Panc1 (cell line): ENCODE results near the gene BLM. TPM values are rescaled to one million over a fixed set of nuclear protein-coding genes. Genes with fewer than 3 reads are reported as not detected.

Experiments
- ATAC-seq: fragments of 200-7000 bp; cut with Tn5 transposase; 2 replicates; pipeline ENCODE4 v1.9.1; 2020; ENCODE audit warnings: mild to moderate bottlenecking, moderate library complexity
- BruUV-seq: library from RNA; stranded (reverse); fragments of 400-500 nt; replicated peaks from 2 replicates; lab custom pipeline; 2021; lab: Mats Ljungman, UMichigan
- CTCF ChIA-PET: fragments of 300-600 bp; sonication (Branson Sonifier 250); formaldehyde crosslinking; loops from one replicate; lab custom pipeline; 2022; ENCODE audit warnings: antibody characterized with exemption; lab: Charles Lee
- POLR2A ChIA-PET: fragments of 300-600 bp; sonication (Branson Sonifier 250); formaldehyde crosslinking; loops from one replicate; lab custom pipeline; 2022; ENCODE audit warnings: antibody characterized with exemption; lab: Charles Lee
- DNase-seq: peaks from one replicate; pipeline ENCODE4 v3.0.0-alpha.2; 2010; ENCODE audit warnings: low read depth, low spot score
- H3K27ac ChIP-seq: 2 replicates; pipeline ENCODE4 v1.5.1; 2011; ENCODE audit warnings: mild to moderate bottlenecking, low read length, inconsistent platforms
- H3K27me3 ChIP-seq: fragments of 200-500 bp; sonication (Bioruptor generic); 2 replicates; pipeline ENCODE4 v1.6.0; 2014; ENCODE audit warnings: low read length, inconsistent platforms; ENCODE audit not compliant: control insufficient read depth, insufficient read depth
- H3K36me3 ChIP-seq: fragments of 200-500 bp; sonication (Bioruptor generic); 2 replicates; pipeline ENCODE4 v1.5.1; 2014; ENCODE audit warnings: inconsistent platforms, mild to moderate bottlenecking, low read length, moderate library complexity; ENCODE audit not compliant: control insufficient read depth, insufficient read depth
- H3K4me1 ChIP-seq: 2 replicates; pipeline ENCODE4 v1.5.1; 2011; ENCODE audit warnings: inconsistent platforms, mild to moderate bottlenecking, low read length, moderate library complexity; ENCODE audit not compliant: control insufficient read depth, insufficient read depth
- H3K4me3 ChIP-seq, 2 experiments: 2 replicates each; pipeline ENCODE4 v1.5.1; 2011 to 2012; ENCODE audit warnings: low read depth in 2 of 2, low read length in 2 of 2, mild to moderate bottlenecking in 2 of 2, inconsistent platforms in 1 of 2, moderate library complexity in 1 of 2
- H3K9me3 ChIP-seq: fragments of 200-500 bp; sonication (Bioruptor generic); 2 replicates; pipeline ENCODE4 v1.5.1; 2014; ENCODE audit warnings: low read depth, mild to moderate bottlenecking, inconsistent platforms, low read length, moderate library complexity; ENCODE audit not compliant: control insufficient read depth, insufficient read depth
- CTCF ChIP-seq: fragments of 450-650 bp; IDR thresholded peaks from 2 replicates; pipeline ENCODE4 v1.5.1; 2017; ENCODE audit warnings: mild to moderate bottlenecking
- POLR2AphosphoS5 ChIP-seq: IDR thresholded peaks from 2 replicates; pipeline ENCODE4 v1.6.1; 2012; ENCODE audit warnings: mild to moderate bottlenecking, low read depth, low read length, moderate library complexity
- REST ChIP-seq, 2 experiments: IDR thresholded peaks; 2 replicates each; pipeline ENCODE4 v1.6.1; 2011 to 2012; ENCODE audit warnings: low read depth in 2 of 2, control low read depth in 1 of 2, low read length in 1 of 2, mild to moderate bottlenecking in 1 of 2, moderate library complexity in 1 of 2; ENCODE audit not compliant: insufficient read depth in 1 of 2
- SIN3A ChIP-seq: IDR thresholded peaks from 2 replicates; pipeline ENCODE4 v1.6.1; 2012; ENCODE audit warnings: low read depth, mild to moderate bottlenecking, low read length, moderate library complexity, borderline replicate concordance; ENCODE audit not compliant: insufficient read depth
- TCF7L2 ChIP-seq: IDR thresholded peaks from 2 replicates; pipeline ENCODE4 v1.6.1; 2011; ENCODE audit warnings: mild to moderate bottlenecking, low read depth, low read length, inconsistent platforms
- in situ Hi-C: cut with HindIII; loops from 2 replicates; pipeline ENCODE4 v1.10.0; 2016; ENCODE audit warnings: low sequenced_read_pairs, low pct_unique_long_range_greater_than_20kb
- intact Hi-C: fragments of 100-400 bp; cut with micrococcal nuclease; formaldehyde crosslinking; loops from one replicate; pipeline ENCODE4 v1.10.0; 2022; ENCODE audit not compliant: unreplicated experiment
- total RNA-seq: library from RNA; stranded (reverse); gene quantifications from one replicate; pipeline ENCODE4 v1.2.1, GENCODE V29; 2021; ENCODE audit not compliant: unreplicated experiment

Gene BLM
- total RNA-seq, 1 experiment from 2014 or later: 23.9 TPM

- in situ Hi-C loops: no loop called here
- POLR2A ChIA-PET: no interaction called here
Measured at GRCh38 chr15:90829942-90830440, 112.8 kb downstream of the BLM start.

GRCh38 chr15:90834626-90835025 is 117.5 kb downstream of the BLM start:
- Histone ChIP-seq H3K27ac (no peak overlapping the region), H3K9me3 (no peaks in the 10 kb centered on the region), H3K36me3 (no peaks in the 10 kb centered on the region), H3K27me3 (no peaks in the 10 kb centered on the region), H3K4me3 (no peak overlapping the region), H3K4me1 (no peaks in the 10 kb centered on the region)
- POLR2A ChIA-PET: no interaction called here
- DNase-seq (no peak), ATAC-seq (no peak)
- CTCF ChIA-PET: interaction anchor here (0.9 kb wide), 1 partner anchor 51 kb away, joined by 3 read pairs; no protein-coding TSS in a partner anchor
- no peak for TF ChIP-seq SIN3A
- no peak for TF ChIP-seq REST (IDR thresholded peaks at IDR 0.05; ENCODE audit: insufficient read depth in 1 of 2, low read depth in 2 of 2, low read length in 1 of 2)
- no peak for TF ChIP-seq POLR2AphosphoS5
- no peak for TF ChIP-seq TCF7L2
- TF ChIP-seq CTCF: no peak
- in situ Hi-C loops: no loop called here
- BruUV-seq: no TSS peak
- intact Hi-C loops: no loop called here

More at GRCh38 chr15:90829942-90830440, 112.8 kb downstream of the BLM start:
- DNase-seq: no peak
- no peak for ATAC-seq
- Histone ChIP-seq H3K27ac (no peak overlapping the region), H3K27me3 (no peaks in the 10 kb centered on the region), H3K9me3 (no peaks in the 10 kb centered on the region), H3K4me1 (no peaks in the 10 kb centered on the region), H3K4me3 (no peak overlapping the region), H3K36me3 (no peaks in the 10 kb centered on the region)
- intact Hi-C loops: no loop called here
- CTCF ChIA-PET: no interaction called here
- TF ChIP-seq TCF7L2 (no peak), POLR2AphosphoS5 (no peak), SIN3A (no peak), REST (IDR thresholded peaks at IDR 0.05; ENCODE audit: insufficient read depth in 1 of 2, low read depth in 2 of 2, low read length in 1 of 2) (no peak), CTCF (no peak)
- no TSS peak for BruUV-seq
